Gastroesophageal sphincter (tissue), 4 donors: Measurements from ENCODE around the gene UMODL1. TPM values are rescaled to one million over a fixed set of nuclear protein-coding genes. Genes with fewer than 3 reads are reported as not detected.

Experiments
- ATAC-seq: fragments of 150-250 bp; one replicate; pipeline ENCODE4 v1.9.1; 2016; ENCODE audit warnings: mild to moderate bottlenecking, moderate library complexity
- H3K27ac ChIP-seq, 4 donors: fragments of 200-600 bp; sonication (generic) in 3 of 4; 1 replicate in 3 of 4; 2 replicates in 1 of 4; pipeline ENCODE4 v1.5.1; 2016 to 2019
- H3K27me3 ChIP-seq: fragments of 200-600 bp; sonication (generic); one replicate; pipeline ENCODE4 v1.5.1; 2019
- H3K36me3 ChIP-seq, 2 donors: fragments of 200-600 bp; sonication (generic); one replicate each; pipeline ENCODE4 v1.5.1; 2019; ENCODE audit warnings: control low read depth in 1 of 2
- H3K4me1 ChIP-seq, 3 donors: fragments of 200-600 bp; sonication (generic); 1 replicate in 2 of 3; 2 replicates in 1 of 3; pipeline ENCODE4 v1.5.1; 2016 to 2019; ENCODE audit warnings: control low read depth in 2 of 3
- H3K4me3 ChIP-seq, 2 donors: fragments of 200-600 bp; sonication (generic); one replicate each; pipeline ENCODE4 v1.5.1; 2019; ENCODE audit warnings: mild to moderate bottlenecking in 1 of 2, moderate library complexity in 1 of 2
- H3K9me3 ChIP-seq, 3 donors: fragments of 200-600 bp; sonication (generic); one replicate each; pipeline ENCODE4 v1.5.1; 2017 to 2019; ENCODE audit warnings: control low read depth in 2 of 3
- EP300 ChIP-seq: sonication (generic); formaldehyde crosslinking; IDR thresholded peaks from one replicate; pipeline ENCODE4 v1.6.1; 2017; ENCODE audit warnings: antibody characterized with exemption, mild to moderate bottlenecking
- POLR2A ChIP-seq, 2 donors: fragments of 450-650 bp; IDR thresholded peaks; one replicate each; pipeline ENCODE4 v1.6.1; 2017; ENCODE audit warnings: antibody characterized with exemption in 2 of 2, mild to moderate bottlenecking in 2 of 2, moderate library complexity in 1 of 2
- POLR2AphosphoS5 ChIP-seq: sonication (generic); formaldehyde crosslinking; IDR thresholded peaks from one replicate; pipeline ENCODE4 v1.6.1; 2017; ENCODE audit warnings: antibody characterized with exemption
- WGBS, 2 donors: methylation state at CpG; one replicate each; pipeline ENCODE4 v1.1.5; 2018; ENCODE audit warnings: low coverage in 1 of 2; 5-methylcytosine and 5-hydroxymethylcytosine counted together
- total RNA-seq, 4 donors: library from RNA; depleted of rRNA; stranded (reverse); fragments of >200 nt; gene quantifications; one replicate each; pipeline ENCODE4 v1.1.0, GENCODE V29; 2016
- TF ChIP-seq, protein P1 (sequence below), 4 experiments: fragments of 200-600 bp in 2 of 4; fragments of 450-650 bp in 2 of 4; sonication (generic) in 1 of 4; IDR thresholded peaks; one replicate each; pipeline ENCODE4 v1.5.1; 2017 to 2019; ENCODE audit warnings: antibody characterized with exemption in 4 of 4, mild to moderate bottlenecking in 2 of 4, moderate library complexity in 2 of 4

UMODL1 gene
- total RNA-seq, 4 donors from 2014 or later, result not detected

DNA sequence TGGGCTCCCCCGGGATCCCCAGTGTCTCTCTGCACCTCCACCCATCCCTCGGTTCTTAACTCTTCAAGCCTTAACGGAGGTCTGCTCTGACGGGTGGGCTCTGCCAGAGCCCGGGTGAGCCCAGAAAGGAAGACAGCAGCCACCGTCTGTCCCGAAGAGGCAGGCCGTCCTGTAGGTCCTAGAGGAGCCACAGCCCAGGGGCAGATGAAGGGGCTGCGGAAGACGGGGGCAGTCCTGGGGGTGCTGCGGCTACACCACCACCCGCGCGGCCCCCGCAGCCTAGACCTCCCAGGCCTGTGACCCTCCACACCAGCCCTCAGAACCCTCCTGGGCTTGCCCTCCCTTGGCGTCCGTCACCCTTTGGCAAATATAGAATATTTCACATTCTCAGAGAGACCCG, 71.0 kb downstream of the UMODL1 start:
- TF ChIP-seq POLR2A (IDR thresholded peaks at IDR 0.05) (no peak), POLR2AphosphoS5 (no peak), EP300 (no peak)
- TF ChIP-seq, protein P1, sequence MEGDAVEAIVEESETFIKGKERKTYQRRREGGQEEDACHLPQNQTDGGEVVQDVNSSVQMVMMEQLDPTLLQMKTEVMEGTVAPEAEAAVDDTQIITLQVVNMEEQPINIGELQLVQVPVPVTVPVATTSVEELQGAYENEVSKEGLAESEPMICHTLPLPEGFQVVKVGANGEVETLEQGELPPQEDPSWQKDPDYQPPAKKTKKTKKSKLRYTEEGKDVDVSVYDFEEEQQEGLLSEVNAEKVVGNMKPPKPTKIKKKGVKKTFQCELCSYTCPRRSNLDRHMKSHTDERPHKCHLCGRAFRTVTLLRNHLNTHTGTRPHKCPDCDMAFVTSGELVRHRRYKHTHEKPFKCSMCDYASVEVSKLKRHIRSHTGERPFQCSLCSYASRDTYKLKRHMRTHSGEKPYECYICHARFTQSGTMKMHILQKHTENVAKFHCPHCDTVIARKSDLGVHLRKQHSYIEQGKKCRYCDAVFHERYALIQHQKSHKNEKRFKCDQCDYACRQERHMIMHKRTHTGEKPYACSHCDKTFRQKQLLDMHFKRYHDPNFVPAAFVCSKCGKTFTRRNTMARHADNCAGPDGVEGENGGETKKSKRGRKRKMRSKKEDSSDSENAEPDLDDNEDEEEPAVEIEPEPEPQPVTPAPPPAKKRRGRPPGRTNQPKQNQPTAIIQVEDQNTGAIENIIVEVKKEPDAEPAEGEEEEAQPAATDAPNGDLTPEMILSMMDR (IDR thresholded peaks at IDR 0.05), result no peak
- Histone ChIP-seq H3K27ac (no peak overlapping the region), H3K9me3 (no peaks in the 10 kb centered on the region), H3K4me1 (peaks cover 0 to 5% (median 0%) of the 10 kb centered on the region in 3 donors), H3K27me3 (peaks cover 15% of the 10 kb centered on the region), H3K4me3 (no peak overlapping the region), H3K36me3 (no peaks in the 10 kb centered on the region)
- 66 to 92% methylated on average over 3 to 9 of the region's 18 CpGs for WGBS, 2 donors
- ATAC-seq, result no peak

DNA sequence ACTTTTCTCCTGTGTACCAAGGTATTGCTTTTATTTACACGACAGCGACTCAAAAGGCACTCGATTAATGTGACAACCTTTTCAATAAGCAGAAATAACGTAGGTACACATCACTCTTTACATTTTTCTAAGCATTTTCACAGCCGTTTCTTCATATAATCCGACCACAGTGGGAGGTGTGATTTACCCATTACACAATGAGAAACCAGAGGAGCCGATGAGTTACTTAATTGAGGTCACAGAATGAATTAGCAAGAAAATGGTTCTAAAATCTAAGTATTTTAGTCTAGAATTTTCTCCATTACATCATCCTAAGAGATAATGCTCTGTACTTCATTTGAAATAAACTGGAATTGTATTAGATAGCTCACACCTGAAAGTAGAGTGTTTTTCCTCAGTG, 71.5 kb downstream of the UMODL1 start:
- H3K27me3 ChIP-seq, result peaks cover 15% of the 10 kb centered on the region
- H3K4me3 ChIP-seq, result no peak overlapping the region
- H3K4me1 ChIP-seq, result peaks cover 0 to 5% (median 0%) of the 10 kb centered on the region in 3 donors
- WGBS, 2 donors, result 65 to 83% methylated on average over 7 of the region's 7 CpGs
- no peaks in the 10 kb centered on the region for H3K9me3 ChIP-seq
- ATAC-seq, result no peak
- H3K27ac ChIP-seq, result no peak overlapping the region
- no peaks in the 10 kb centered on the region for H3K36me3 ChIP-seq
- no peak for TF ChIP-seq POLR2A (IDR thresholded peaks at IDR 0.05)

DNA sequence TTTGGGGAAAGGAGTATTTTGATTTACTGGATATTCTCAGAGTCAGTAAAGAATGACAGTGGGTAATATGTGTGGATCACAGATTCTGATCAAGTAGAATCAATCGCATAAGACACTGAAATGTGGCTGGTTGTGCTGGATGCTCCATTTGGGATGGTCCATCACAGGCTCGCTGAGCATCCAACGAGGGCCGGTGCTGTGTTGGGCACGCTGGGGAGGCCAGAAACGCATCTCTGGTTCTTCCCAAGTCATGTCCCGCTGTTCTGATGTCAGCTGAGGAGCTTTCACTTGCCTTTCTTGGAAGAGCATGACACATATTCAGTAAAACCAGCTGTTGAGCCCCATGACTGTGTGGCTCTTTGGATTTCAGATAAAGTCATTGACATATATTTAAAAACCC, 72.0 kb downstream of the UMODL1 start:
- Histone ChIP-seq H3K9me3 (no peaks in the 10 kb centered on the region), H3K36me3 (no peaks in the 10 kb centered on the region), H3K27ac (no peak overlapping the region), H3K4me3 (no peak overlapping the region), H3K4me1 (peaks cover 0 to 5% (median 0%) of the 10 kb centered on the region in 3 donors), H3K27me3 (peaks cover 15% of the 10 kb centered on the region)
- TF ChIP-seq EP300 (no peak), POLR2A (IDR thresholded peaks at IDR 0.05) (no peak), POLR2AphosphoS5 (no peak)
- TF ChIP-seq, protein P1 (IDR thresholded peaks at IDR 0.05), result no peak
- WGBS, 2 donors, result 92 to 100% methylated on average over 1 to 7 of the region's 7 CpGs
- ATAC-seq, result no peak

DNA sequence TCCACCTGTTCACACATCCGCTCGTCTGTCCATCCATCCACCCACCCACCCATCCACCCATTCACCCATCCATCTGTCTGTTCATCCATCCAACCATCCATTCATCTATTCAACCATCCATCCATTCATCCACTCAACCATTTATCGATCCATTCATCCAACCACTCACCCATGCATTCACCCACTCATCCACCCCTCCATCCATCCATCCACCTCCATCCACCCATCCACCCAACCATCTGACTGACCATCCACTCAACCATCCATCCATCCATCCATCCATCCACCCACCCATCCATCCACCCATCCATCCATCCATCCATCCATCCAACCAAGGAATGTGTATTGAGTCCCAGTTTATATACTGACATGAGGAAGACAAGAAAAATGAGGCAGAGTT, 73.1 kb downstream of the UMODL1 start:
- peaks cover 15% of the 10 kb centered on the region for H3K27me3 ChIP-seq
- ATAC-seq, result no peak
- H3K9me3 ChIP-seq, result no peaks in the 10 kb centered on the region
- 82 to 94% methylated on average over 3 of the region's 3 CpGs for WGBS, 2 donors
- peaks cover 0 to 5% (median 0%) of the 10 kb centered on the region in 3 donors for H3K4me1 ChIP-seq
- no peaks in the 10 kb centered on the region for H3K36me3 ChIP-seq
- H3K4me3 ChIP-seq, result no peak overlapping the region
- H3K27ac ChIP-seq, result no peak overlapping the region
- TF ChIP-seq POLR2A (IDR thresholded peaks at IDR 0.05) (no peak), POLR2AphosphoS5 (no peak), EP300 (no peak)
- TF ChIP-seq, protein P1 (IDR thresholded peaks at IDR 0.05), result no peak

DNA sequence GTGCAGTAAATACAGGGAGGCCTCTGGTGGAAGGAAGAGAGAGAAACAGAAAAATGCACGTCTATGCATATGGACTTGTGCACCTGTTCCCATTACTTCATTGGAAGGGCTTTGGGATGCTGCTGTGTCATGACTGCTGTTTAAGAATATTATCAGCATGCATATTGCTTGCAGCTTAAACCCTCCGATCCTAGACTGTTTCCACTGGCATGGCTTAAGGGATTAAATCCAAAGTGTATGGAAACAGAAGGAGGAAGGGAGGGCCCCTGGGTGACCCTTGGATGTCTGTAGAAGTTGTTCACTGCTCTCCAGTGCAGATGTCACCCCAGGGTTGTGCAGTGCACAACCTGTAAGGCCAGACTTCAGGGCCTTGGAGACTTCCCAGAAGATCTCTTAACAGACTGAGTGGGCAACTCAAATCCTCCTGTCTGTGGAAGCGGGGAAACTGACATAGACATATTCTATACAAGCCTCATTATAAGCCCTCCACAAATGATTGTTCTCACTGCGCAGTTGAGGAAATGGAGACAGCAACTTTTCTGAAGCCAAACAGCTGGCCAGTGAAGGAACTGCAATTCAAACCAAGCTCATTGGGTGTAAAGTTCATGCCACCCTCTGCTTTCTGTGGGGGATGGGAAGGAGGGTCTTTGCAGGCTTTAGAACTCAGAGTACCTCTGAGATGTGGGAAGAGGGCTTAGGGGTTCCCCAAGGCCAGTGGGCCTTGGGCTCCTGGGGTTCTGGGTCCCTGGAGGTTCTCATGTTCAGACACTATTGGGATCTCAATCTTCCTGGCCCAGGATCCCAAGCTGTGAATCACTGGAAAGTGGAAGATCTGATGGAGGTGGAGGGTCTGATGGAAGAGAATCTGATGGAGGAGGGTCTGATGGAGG, 73.8 kb downstream of the UMODL1 start:
- no peak overlapping the region for H3K4me3 ChIP-seq
- 49 to 75% methylated on average over 2 to 4 of the region's 4 CpGs for WGBS, 2 donors
- ATAC-seq, result no peak
- H3K9me3 ChIP-seq, result no peaks in the 10 kb centered on the region
- H3K27ac ChIP-seq, result no peak overlapping the region
- peaks cover 0 to 5% (median 0%) of the 10 kb centered on the region in 3 donors for H3K4me1 ChIP-seq
- no peak for TF ChIP-seq EP300
- peaks cover 15% of the 10 kb centered on the region for H3K27me3 ChIP-seq
- no peaks in the 10 kb centered on the region for H3K36me3 ChIP-seq
